ENCODE data around the gene POU2AF3.

The POU2AF3 gene

GRCh38 chr11:111353776-111354600, 55.6 kb downstream of the POU2AF3 start:
- no peak for DNase-seq (ENCODE audit: low spot score)

- DNase-seq (ENCODE audit: low spot score): no peak
Measured at GRCh38 chr11:111354601-111354891, 56.2 kb downstream of the POU2AF3 start.

GRCh38 chr11:111355101-111355500, 56.8 kb downstream of the POU2AF3 start:
- no peak for DNase-seq (ENCODE audit: low spot score)

- DNase-seq (ENCODE audit: low spot score): no peak
Measured at GRCh38 chr11:111355956-111356659, 57.8 kb downstream of the POU2AF3 start.

GRCh38 chr11:111356660-111357048, 58.3 kb downstream of the POU2AF3 start:
- no peak for DNase-seq (ENCODE audit: low spot score)

- no peak for DNase-seq (ENCODE audit: low spot score)
Measured at GRCh38 chr11:111357150-111358037, 59.0 kb downstream of the POU2AF3 start.

All from kidney tubule cell (primary cell).